H1 (cell line): Measurements from ENCODE around the gene FMNL2. TPM values are rescaled to one million over a fixed set of nuclear protein-coding genes. Genes with fewer than 3 reads are reported as not detected.

ENCODE experiments used
- EP300 ChIP-seq, 2 experiments: IDR thresholded peaks; 1 replicate in 1 of 2; 2 replicates in 1 of 2; pipeline ENCODE4 v1.6.1; 2011 to 2012; ENCODE audit warnings: low read depth in 2 of 2, low read length in 2 of 2, mild to moderate bottlenecking in 2 of 2, borderline replicate concordance in 1 of 2, inconsistent platforms in 1 of 2, moderate library complexity in 1 of 2
- GTF2F1 ChIP-seq: IDR thresholded peaks from 2 replicates; pipeline ENCODE4 v1.6.1; 2012; ENCODE audit warnings: low read depth, low read length, improper control_type of control experiment, borderline replicate concordance
- SAP30 ChIP-seq: fragments of 300-600 bp; sonication (generic); IDR thresholded peaks from 2 replicates; pipeline ENCODE4 v1.7.1; 2012; ENCODE audit warnings: low read length, moderate library complexity, mild to moderate bottlenecking, inconsistent platforms; ENCODE audit not compliant: insufficient read depth, insufficient replicate concordance
- SIX5 ChIP-seq: IDR thresholded peaks from 2 replicates; pipeline ENCODE4 v1.6.1; 2011; ENCODE audit warnings: mild to moderate bottlenecking, low read depth, low read length
- SRF ChIP-seq: IDR thresholded peaks from 2 replicates; pipeline ENCODE4 v1.6.1; 2011; ENCODE audit warnings: mild to moderate bottlenecking, low read depth, low read length, moderate library complexity
- TAF7 ChIP-seq: optimal IDR thresholded peaks from 2 replicates; pipeline ENCODE3; 2011; ENCODE audit warnings: low read depth, mild to moderate bottlenecking, inconsistent platforms, low read length, moderate library complexity, borderline replicate concordance
- polyA plus RNA-seq, 7 experiments: library from polyadenylated mRNA; depleted of rRNA in 3 of 7; stranded (reverse) in 5 of 7; unstranded in 2 of 7; fragments of >200 nt in 5 of 7; fragments of 200-250 nt in 2 of 7; gene quantifications; 1 replicate in 5 of 7; 2 replicates in 1 of 7; 4 replicates in 1 of 7; pipeline versions ENCODE4 v1.2.1 to v1.2.3, GENCODE V29; 2011 to 2013; ENCODE audit warnings: missing spikeins in 2 of 7, mixed read lengths in 2 of 7
- total RNA-seq: library from RNA; stranded (reverse); fragmentation: NEBNext Ultra II Directional; extraction: Animal tissue kit (Norgen Biotek cat#: 25700); gene quantifications from 2 replicates; pipeline ENCODE4 v1.2.1, GENCODE V29; 2021

The FMNL2 gene
- total and polyA plus RNA-seq, 2 of the 8 experiments (the other 6 are each of a cell fraction or from before 2014, with no cell fraction given), result 15.5 to 45.1 TPM

GRCh38 chr2:152468899-152469692 lies 134.1 kb downstream of the FMNL2 start (continued):
- TF ChIP-seq EP300 (IDR thresholded peaks at IDR 0.05; ENCODE audit: borderline replicate concordance in 1 of 2, low read depth in 2 of 2, low read length in 2 of 2) (no peak), SRF (no peak), SIX5 (no peak), TAF7 (no peak), GTF2F1 (no peak), SAP30 (no peak)
